ENCODE data around the gene FAM98B. TPM values are rescaled to one million over a fixed set of nuclear protein-coding genes. Genes with fewer than 3 reads are reported as not detected.
"Not testable (repeated sequence)": the region's sequence is repeated elsewhere in the genome, so short reads cannot be mapped to it uniquely, and the experiment has no call there.

FAM98B gene
- total RNA-seq, 6 donors from 2014 or later = 2.2 to 30.4 (median 15.8) TPM

DNA sequence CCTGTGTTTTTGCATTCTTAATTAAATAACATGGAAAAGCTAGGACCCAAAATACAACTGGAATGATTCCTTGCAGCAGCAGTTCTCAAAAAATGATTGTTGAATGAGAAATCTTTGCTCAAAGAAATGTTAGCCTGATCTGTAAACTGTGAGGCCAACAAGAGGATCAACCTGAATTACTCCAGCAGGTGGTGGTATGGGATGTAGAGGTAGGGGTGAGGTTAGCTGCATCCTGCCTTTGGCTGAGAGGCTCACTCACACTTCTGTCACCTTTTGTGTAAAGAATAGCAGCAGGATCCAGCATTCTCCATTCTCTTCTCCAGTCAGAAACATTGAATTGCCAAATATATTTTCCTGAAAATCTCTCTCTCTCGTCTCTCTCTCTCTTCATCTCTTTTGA, 26.5 kb upstream of the FAM98B start:
- Histone ChIP-seq H3K9me3 (no peaks in the 10 kb centered on the region), H3K4me3 (no peak overlapping the region)
- WGBS, 2 donors = 89 to 100% methylated on average over 1 of the region's 1 CpG

DNA sequence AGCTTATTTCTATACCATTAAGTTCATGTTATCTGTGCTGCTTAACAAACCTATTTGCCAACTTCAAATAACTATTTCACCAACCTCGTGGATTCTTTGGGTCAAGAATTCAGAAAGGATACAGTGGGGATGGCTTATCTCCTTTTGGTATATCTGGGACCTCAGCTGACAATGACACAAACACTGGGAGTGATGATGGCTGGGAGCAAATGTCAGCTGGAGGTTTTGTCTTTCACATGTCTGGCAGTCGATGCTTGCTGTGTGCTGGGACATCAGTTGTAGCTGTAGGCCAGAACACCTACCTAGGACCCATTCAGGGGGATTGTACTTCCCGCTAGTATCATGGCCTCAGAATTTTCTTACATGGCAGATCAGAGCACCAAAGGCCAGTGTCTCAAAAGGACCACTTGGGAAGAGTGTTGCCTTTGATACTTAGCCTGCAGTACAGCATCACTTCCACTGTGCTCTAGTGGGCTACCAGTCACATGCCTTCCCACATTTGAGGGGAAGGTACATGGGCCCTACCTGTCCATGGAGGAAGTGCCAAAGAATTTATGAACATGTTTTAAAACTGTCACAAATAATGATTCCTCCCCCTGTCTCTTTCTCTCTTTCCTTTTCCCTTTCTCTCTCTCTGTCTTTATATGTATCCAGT, 23.7 kb upstream of the FAM98B start:
- DNase-seq = no peak
- Histone ChIP-seq H3K4me1 (no peaks in the 10 kb centered on the region), H3K27ac (no peak overlapping the region), H3K27me3 (no peaks in the 10 kb centered on the region), H3K4me3 (no peak overlapping the region), H3K9me3 (no peaks in the 10 kb centered on the region), H3K36me3 (no peaks in the 10 kb centered on the region)
- ATAC-seq (ENCODE audit: low FRiP score in 2 of 2) = no peak
- 55 to 59% methylated on average over 1 to 3 of the region's 3 CpGs for WGBS, 2 donors
- TF ChIP-seq EP300 (IDR thresholded peaks at IDR 0.05) (no peak), POLR2A (IDR thresholded peaks at IDR 0.05) (no peak), POLR2AphosphoS5 (IDR thresholded peaks at IDR 0.05) (no peak)
- TF ChIP-seq, protein P1, sequence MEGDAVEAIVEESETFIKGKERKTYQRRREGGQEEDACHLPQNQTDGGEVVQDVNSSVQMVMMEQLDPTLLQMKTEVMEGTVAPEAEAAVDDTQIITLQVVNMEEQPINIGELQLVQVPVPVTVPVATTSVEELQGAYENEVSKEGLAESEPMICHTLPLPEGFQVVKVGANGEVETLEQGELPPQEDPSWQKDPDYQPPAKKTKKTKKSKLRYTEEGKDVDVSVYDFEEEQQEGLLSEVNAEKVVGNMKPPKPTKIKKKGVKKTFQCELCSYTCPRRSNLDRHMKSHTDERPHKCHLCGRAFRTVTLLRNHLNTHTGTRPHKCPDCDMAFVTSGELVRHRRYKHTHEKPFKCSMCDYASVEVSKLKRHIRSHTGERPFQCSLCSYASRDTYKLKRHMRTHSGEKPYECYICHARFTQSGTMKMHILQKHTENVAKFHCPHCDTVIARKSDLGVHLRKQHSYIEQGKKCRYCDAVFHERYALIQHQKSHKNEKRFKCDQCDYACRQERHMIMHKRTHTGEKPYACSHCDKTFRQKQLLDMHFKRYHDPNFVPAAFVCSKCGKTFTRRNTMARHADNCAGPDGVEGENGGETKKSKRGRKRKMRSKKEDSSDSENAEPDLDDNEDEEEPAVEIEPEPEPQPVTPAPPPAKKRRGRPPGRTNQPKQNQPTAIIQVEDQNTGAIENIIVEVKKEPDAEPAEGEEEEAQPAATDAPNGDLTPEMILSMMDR (IDR thresholded peaks at IDR 0.05) = no peak

More for the DNA sequence above, 26.5 kb upstream of the FAM98B start:
- no peaks in the 10 kb centered on the region for H3K27me3 ChIP-seq
- H3K27ac ChIP-seq = no peak overlapping the region
- H3K4me1 ChIP-seq = no peaks in the 10 kb centered on the region
- DNase-seq (no peak), ATAC-seq (ENCODE audit: low FRiP score in 2 of 2) (no peak)
- H3K36me3 ChIP-seq = no peaks in the 10 kb centered on the region
- TF ChIP-seq EP300 (IDR thresholded peaks at IDR 0.05) = no peak
- TF ChIP-seq, protein P1 (IDR thresholded peaks at IDR 0.05) = no peak
- no peak for TF ChIP-seq POLR2A (IDR thresholded peaks at IDR 0.05)
- no peak for TF ChIP-seq POLR2AphosphoS5 (IDR thresholded peaks at IDR 0.05)

DNA sequence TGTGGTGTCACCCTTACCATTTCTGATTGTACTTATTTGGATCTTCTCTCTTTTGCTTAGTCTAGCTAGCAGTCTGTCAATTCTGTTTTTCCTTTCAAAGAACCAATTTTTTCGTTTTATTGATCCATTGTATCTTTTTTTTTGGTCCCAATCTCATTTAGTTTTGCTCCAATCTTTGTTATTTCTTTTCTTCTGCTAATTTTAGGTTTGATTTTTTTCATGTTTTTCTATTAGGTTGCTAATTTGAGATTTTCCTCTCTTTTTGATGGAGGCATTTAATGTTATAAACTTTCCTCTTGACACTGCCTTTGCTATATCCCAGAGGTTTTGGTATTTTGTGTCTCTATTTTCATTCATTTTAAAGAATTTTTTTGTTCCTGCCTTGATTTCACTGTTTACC, 16.9 kb upstream of the FAM98B start:
- Histone ChIP-seq H3K27ac (no peak overlapping the region), H3K4me3 (no peak overlapping the region), H3K9me3 (peaks cover 0 to 3% (median 0%) of the 10 kb centered on the region in 4 donors), H3K27me3 (no peaks in the 10 kb centered on the region), H3K36me3 (no peaks in the 10 kb centered on the region), H3K4me1 (peaks cover 0 to 7% (median 3%) of the 10 kb centered on the region in 4 donors)
- 26 to 36% methylated on average over 1 of the region's 1 CpG for WGBS, 2 donors
- DNase-seq (no peak), ATAC-seq (ENCODE audit: low FRiP score in 2 of 2) (no peak)
- TF ChIP-seq, protein P1 (IDR thresholded peaks at IDR 0.05) = no peak
- TF ChIP-seq POLR2AphosphoS5 (IDR thresholded peaks at IDR 0.05) (no peak), EP300 (IDR thresholded peaks at IDR 0.05) (no peak), POLR2A (IDR thresholded peaks at IDR 0.05) (no peak)

DNA sequence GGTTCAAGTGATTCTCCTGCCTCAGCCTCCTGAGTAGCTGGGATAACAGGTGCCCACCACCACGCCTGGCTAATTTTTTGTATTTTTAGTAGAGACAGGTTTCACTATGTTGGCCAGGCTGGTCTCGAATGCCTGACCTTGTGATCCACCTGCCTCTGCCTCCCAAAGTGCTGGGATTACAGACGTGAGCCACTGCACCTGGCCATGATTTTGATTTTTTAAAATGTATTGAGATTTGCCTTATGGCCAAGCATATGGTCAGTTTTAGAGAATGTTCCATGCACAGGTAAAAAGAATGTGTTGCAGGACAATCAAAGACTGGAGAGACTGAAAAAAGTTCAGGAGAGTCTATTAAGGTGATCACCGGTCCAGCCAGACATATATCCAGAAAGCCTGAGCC, 16.3 kb upstream of the FAM98B start:
- ATAC-seq (ENCODE audit: low FRiP score in 2 of 2); H3K4me3 ChIP-seq: not testable (repeated sequence)
- WGBS, 2 donors = 78 to 83% methylated on average over 4 of the region's 4 CpGs

DNA sequence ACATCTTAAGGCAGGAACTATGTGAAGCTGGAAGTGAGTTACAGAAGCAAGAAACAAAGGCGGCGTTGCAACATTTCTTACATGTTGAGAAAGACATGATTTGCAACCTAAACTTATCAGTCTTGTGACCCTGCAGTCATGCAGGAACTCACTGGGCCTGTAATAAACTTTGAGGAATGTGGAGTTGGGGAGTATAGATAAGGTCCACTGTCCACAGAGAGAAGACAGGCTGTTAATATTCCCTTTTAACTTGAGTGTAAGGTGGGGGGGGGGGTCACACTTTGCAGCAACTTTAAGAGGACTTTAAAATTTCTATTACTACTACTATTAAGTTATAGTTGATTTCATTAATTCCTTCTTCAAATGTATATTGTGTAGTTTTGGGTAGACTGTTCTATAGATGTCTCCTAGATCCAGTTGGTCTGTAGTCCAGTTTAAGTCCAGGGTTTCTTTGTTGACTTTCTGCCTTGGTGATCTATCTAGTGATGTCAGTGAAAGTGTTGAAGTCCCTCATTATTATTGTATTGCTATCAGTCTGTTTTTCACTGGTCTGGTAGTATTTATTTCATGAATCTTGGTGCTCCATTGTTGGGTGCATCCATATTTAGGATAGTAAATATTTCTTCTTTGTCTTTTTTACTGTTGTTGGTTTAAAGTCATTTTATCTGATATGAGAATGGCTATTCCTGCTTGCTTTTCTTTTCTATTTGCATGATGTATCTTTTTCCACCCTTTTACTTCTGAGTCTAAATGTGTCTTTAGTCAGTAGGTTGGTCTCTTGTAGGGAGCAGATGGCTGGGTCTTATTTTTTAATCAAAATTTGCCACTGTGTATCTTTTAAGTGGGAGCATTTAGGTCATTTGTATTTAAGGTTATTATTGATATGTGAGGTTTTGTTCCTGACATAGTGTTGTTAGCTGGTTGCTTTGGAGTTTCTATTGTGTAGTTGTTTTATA, 15.6 kb upstream of the FAM98B start:
- Histone ChIP-seq H3K4me1 (peaks cover 0 to 7% (median 3%) of the 10 kb centered on the region in 4 donors), H3K36me3 (no peaks in the 10 kb centered on the region), H3K4me3 (no peak overlapping the region), H3K27ac (no peak overlapping the region), H3K27me3 (no peaks in the 10 kb centered on the region), H3K9me3 (peaks cover 0 to 3% (median 0%) of the 10 kb centered on the region in 4 donors)
- TF ChIP-seq EP300 (IDR thresholded peaks at IDR 0.05) (no peak), POLR2AphosphoS5 (IDR thresholded peaks at IDR 0.05) (no peak), POLR2A (IDR thresholded peaks at IDR 0.05) (no peak)
- TF ChIP-seq, protein P1 (IDR thresholded peaks at IDR 0.05) = no peak
- DNase-seq (no peak), ATAC-seq (ENCODE audit: low FRiP score in 2 of 2) (no peak)
- 63% methylated on average over 2 of the region's 2 CpGs for WGBS, 2 donors

More for the DNA sequence above, 16.3 kb upstream of the FAM98B start:
- H3K27me3 ChIP-seq, H3K4me1 ChIP-seq, H3K27ac ChIP-seq, DNase-seq, H3K9me3 ChIP-seq, H3K36me3 ChIP-seq: not testable (repeated sequence)
